ENCODE results near the gene ANKMY1.

GRCh38 chr2:240530181-240530580, 27.6 kb downstream of the ANKMY1 start:
- TF ChIP-seq JUN (CRISPR knock-in tag; IDR thresholded peaks at IDR 0.05) (no peak), RFX5 (IDR thresholded peaks at IDR 0.05; ENCODE audit: low read depth, low read length) (no peak), TBX2 (CRISPR knock-in tag; IDR thresholded peaks at IDR 0.05; ENCODE audit: borderline replicate concordance) (no peak), GABPA (IDR thresholded peaks at IDR 0.05; ENCODE audit: low read depth, low read length) (no peak), GABPA (CRISPR knock-in tag; IDR thresholded peaks at IDR 0.05; ENCODE audit: low read depth) (no peak), EZH2 (conservative IDR thresholded peaks at IDR 0.05; ENCODE audit: low read depth, low read length) (no peak)
- TF ChIP-seq, protein P1, sequence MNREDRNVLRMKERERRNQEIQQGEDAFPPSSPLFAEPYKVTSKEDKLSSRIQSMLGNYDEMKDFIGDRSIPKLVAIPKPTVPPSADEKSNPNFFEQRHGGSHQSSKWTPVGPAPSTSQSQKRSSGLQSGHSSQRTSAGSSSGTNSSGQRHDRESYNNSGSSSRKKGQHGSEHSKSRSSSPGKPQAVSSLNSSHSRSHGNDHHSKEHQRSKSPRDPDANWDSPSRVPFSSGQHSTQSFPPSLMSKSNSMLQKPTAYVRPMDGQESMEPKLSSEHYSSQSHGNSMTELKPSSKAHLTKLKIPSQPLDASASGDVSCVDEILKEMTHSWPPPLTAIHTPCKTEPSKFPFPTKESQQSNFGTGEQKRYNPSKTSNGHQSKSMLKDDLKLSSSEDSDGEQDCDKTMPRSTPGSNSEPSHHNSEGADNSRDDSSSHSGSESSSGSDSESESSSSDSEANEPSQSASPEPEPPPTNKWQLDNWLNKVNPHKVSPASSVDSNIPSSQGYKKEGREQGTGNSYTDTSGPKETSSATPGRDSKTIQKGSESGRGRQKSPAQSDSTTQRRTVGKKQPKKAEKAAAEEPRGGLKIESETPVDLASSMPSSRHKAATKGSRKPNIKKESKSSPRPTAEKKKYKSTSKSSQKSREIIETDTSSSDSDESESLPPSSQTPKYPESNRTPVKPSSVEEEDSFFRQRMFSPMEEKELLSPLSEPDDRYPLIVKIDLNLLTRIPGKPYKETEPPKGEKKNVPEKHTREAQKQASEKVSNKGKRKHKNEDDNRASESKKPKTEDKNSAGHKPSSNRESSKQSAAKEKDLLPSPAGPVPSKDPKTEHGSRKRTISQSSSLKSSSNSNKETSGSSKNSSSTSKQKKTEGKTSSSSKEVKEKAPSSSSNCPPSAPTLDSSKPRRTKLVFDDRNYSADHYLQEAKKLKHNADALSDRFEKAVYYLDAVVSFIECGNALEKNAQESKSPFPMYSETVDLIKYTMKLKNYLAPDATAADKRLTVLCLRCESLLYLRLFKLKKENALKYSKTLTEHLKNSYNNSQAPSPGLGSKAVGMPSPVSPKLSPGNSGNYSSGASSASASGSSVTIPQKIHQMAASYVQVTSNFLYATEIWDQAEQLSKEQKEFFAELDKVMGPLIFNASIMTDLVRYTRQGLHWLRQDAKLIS (CRISPR knock-in tag; IDR thresholded peaks at IDR 0.05), result no peak

All from HepG2 (cell line).